Measurements from ENCODE around the gene DHX36. TPM values are rescaled to one million over a fixed set of nuclear protein-coding genes. Genes with fewer than 3 reads are reported as not detected.

Gene DHX36
- total RNA-seq, 1 donor from 2014 or later: 29.3 TPM

DNA sequence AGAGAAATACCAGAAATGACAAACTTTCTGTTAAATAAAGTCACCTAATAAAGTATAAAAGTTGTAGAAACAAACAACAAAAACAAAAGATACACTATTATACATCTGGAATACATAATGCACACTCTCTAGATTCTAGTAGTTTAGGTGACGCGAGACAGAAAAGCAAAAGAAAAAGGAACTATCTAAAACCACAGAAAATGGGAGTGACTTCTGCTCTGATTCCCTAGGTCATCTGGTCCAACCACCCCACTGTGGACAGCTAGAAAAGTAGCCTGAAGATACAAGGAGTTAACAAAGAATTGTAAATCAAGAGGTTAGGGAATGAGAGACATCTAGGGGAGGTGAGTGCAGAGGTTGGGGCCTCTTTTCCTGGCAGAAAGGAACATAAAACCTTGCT, 39.1 kb downstream of the DHX36 start:
- no peak for DNase-seq

DNA sequence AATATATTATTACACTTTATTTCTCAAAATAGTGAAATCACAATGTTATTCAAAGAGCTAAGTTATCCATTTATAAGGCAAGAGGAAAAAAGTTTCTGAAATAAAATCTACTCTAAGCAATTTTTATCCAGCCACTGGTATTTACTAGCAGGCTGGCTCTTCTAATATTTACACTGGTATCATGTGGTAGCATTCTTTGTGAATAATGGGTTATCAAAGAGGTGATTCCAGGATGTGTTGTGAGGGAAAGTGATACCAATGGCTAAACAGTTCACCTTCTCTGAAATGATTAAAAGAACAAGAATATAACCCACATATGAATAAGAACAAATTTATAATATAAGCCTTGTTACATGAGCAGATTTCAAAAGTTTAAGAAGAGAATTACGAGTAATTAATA, 44.1 kb downstream of the DHX36 start:
- no peak for DNase-seq

DNA sequence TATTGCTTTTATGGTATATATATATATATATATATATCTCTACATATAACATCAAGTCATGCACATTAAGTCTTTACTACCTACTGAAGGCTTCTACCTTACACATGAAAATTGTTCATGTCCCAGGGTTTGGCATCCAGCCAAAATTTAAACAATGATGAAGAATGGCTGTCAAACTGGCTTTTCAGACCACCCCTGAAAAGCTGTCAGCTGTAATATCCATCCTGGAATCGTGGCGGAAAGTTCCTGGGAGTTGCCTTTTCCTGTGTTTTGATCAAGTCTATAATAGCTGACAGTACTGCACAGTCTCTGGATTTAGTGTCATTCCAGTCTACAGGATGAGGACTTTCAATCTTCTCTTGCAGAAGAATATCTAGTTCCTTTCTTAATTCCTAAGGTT, 48.3 kb downstream of the DHX36 start:
- DNase-seq: peak; percentile 51

DNA sequence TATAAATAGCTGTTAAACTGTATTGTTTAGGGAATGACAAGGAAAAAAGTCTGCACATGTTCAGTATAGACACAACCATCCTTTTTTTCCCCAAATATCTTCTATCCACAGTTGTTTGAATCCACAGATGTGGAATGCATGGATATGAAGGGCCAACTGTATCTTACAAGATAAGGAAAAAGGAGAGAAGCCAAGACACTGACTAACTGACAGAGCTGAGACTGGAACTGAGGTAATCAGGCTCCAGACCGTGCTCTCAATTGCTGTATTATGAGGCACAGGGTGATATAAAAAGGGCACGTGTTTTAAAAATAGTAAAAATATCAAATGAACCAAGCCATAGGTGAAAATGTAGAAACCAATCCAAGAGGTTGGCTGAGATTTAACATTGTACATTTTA, 49.0 kb downstream of the DHX36 start:
- no peak for DNase-seq

DNA sequence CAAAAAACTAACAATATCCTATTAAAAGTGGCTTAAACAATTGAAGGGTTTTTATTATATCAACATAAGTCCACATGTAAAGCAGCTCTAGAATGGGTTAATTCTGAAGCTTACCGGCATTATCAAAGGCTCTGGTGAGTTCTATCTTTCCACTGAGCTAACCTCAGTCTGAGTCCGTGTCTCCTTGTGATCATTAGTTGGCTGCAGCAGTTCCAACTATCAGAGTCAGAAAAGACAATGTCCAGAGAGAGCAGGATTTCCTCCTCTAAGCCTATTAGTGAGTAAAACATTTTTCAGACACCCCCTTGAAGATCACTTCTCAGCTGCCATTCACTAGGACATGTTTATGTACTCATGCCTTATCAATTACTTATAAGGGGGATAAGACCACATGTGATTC, 49.9 kb downstream of the DHX36 start:
- peak; percentile 34 for DNase-seq

DNA sequence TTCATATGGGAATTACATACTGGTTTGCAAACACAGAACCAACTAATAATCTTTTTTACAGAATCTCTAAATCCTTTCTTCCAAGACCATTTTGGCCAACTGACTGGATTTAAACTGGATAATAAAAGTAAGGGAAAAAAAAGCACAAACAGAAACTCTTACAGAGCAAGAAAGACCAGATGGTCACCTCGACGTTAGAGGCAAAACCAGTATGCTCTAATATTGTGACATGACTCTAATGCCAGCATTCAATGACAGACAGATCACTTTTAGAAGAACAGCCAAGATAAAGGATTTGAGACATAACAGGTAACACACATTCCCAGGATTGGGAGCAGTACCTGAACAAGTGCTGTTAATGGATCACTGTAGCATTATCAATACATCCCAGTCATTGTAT, 50.9 kb downstream of the DHX36 start:
- no peak for DNase-seq

DNA sequence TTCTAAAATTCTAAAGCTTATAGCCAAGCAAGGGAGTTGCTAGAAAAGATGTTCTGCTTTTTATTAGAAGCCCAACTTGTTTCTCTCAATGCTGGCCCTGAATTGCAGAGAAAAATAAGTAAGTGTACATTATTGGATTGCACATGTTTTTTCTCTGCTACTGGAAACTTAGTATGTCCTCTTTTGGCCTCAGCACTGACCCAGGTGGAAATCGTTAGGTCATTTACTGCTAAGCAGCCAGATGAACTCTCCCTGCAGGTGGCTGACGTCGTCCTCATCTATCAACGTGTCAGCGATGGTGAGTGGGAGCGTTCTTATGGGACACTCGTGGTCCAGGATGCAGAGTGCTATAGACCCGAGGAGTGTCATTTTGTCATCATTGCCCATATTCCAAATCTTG, 69.8 kb downstream of the DHX36 start:
- no peak for DNase-seq

DNA sequence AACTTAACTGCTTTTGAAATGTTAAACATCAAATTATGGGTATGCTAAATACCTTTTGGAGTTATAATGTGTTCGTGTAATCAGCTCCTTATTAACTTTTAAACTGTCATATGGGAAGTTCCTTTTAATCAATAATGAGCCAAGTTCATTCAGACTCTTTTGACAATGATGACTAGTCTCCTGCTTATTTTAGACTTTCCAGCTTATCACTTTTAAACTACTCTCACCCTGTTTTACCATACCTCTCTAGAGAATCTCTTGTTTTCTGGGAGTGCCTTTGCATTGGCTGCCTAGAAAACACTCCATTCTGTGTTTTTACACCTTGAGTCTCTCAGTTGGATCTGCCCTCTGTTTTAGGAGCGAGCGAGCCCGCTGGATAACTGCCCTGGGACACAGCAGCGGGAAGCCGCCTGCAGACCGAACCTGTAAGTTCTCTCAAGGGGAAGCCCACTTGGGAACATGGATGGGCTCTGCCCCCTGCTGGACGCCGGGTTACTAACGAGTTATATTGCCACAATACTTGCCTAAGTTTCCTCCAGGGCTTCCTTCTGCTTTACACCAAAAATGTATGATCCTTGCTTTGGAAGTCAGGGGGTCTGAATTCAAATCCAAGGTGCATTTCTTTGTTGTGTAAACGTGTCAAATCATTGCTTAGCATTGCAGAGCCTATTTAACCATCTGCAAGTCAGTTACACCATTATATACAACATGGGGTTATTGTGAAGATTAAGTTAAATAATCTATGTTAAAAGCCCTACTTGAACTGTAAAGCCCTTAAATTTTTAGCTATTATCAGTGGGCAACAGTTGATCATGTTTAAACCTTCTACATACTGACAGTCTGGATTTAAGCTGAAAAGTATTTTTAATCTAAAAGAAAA, 71.3 kb downstream of the DHX36 start:
- peak; percentile 94 for DNase-seq

DNA sequence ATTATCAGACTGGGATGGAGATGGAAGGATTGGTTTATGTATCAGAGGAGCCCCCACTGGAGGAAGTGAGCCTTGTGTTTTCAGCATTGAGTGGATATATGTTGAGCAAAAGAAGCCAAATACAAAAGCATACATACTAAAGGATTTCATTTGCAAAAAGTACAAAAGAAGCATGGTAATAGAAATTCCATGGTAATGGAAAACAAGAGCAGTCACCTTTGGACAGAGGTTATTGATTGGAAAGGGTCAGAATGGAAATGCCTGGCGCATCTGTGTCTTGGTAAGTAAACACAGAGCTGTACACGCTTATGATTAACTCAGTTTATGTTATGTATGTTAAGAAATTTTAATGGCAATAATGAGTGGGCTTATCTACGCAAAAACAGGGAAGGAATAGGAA, 72.7 kb downstream of the DHX36 start:
- no peak for DNase-seq

DNA sequence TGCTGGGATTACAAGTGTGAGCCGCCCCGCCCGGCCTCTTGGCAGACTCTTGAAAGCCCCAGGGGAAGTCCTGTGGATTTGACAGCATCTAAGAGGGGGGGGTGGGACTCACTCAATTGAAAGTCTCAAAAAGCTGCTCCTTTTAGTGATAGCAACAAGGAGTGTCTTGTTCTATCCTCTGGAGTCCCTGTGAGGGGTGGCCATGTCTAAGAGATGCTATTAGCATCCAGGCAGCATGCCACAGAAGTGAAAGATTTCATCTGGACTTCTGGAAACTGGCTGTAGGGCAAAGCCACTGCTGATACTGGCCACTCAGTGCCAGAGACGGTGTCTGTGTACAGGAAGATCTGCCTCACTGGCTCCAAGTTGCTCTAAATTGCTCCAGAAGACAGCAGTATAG, 74.0 kb downstream of the DHX36 start:
- DNase-seq: no peak

DNA sequence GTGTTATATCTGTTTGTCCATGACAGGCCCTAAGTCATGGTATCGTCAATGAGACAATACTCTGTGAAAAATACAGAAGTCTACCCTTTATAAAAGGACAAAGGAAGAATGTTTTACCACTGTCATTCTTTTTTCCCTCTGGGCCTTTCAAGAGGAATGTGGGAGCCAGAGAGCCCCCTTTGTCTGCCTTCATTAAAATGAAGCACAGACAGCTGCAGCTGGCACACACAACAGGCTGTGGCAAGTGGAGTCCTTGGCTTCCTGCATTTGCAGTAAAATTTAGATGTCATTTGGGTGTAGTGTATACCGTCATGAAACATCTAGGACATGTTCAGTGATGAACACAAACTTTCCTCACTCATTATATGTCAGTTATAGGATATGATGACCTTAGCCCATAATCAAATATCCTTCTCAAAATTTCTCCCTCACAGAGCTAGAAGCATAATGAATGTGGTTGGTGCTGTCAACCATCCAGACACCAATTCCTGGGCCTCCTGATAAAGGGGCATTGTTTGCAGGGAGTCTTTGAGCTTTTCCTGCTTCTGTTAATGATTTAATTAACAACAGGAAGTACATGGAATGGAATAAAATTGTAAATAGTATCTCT, 76.4 kb downstream of the DHX36 start:
- DNase-seq: no peak

DNA sequence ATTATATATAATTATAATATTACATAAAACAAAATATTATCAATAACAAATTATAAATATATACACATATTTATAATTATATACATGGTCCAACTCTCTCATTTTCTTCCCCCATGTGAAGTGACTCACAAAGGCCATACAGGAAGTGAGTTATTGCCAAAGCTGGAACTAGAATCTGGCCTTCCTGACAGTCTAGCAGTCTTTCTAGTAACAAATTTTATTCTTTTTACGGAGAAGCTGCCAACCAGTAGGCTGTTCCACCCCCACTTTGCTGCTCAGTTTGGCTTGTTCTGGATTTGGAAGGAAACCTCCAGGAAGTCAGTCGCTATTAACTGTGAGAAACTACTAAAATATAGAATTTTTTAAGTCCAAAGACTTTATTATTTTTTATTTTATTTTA, 79.6 kb downstream of the DHX36 start:
- peak; percentile 62 for DNase-seq

DNA sequence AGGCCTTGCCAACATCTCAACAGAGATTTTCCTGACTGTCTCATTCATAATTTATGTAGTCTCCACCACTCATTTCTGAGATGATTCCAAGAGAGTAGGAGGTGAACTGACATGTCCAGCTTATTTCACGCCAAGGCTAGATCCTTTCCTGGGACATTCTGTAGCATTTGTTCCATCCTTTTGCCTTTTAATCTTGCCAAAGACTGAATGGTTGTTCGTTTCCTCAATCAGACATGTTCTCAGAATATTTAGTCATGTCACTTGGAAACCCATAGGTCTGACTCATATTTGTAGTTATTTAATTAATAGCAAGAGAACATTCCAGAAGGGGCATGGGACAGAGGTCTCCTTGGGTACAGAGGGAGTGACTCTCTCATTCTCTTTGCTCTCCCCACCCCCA, 80.9 kb downstream of the DHX36 start:
- peak; percentile 33 for DNase-seq

DNA sequence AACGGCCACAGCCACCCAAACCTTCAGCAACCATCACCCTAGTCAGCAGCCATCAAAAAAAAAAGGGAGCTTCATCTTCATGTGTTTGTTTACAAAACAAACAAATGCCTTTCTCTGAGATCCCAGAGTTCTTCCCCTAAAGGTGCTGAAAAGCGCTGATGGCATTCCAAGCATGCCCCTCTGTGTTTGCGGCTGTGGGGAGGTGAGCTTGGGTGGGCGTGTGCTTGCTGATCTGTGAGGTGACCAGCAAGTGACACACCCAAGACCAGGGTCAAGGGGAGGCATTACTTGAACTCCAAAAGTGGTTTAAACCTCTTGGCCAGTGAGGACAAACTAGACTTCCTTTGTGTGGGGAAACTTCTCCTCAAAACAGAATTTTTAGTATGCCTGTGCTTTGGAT, 81.5 kb downstream of the DHX36 start:
- DNase-seq: no peak

DNA sequence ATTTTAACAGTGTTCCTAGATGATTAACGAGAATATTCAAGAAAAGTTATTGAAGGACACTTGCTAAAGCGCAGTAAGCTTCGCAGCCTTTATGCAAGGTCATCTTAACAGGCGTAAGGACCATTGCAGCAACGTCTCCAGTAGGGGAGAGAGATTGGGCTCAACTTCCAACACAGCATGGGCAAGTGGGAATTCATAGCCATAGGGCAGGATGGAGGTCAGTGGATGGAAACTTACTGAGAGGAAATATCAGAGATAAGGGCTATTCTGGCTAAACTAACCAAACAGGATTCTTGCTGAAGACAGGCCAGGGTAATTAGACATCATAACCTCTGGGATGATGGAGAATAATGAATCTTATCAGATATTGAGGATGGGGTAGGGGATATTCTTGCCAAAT, 82.8 kb downstream of the DHX36 start:
- no peak for DNase-seq

DNA sequence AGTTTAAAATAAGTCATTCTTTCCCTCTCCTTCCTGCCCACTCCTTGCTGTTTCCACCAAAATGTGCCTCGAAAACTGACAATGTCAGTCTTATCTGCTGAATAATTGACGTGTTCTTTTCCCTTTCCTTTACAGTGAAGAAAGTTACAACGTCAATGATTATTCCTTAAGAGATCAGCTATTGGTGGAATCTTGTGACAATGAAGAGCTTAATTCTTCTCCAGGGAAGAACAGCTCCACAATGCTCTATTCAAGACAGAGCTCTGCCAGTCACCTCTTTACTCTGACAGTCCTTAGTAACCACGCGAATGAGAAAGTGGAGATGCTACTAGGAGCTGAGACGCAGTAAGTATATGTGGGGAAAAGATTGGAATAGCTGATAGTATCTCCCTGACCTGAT, 84.1 kb downstream of the DHX36 start:
- no peak for DNase-seq

DNA sequence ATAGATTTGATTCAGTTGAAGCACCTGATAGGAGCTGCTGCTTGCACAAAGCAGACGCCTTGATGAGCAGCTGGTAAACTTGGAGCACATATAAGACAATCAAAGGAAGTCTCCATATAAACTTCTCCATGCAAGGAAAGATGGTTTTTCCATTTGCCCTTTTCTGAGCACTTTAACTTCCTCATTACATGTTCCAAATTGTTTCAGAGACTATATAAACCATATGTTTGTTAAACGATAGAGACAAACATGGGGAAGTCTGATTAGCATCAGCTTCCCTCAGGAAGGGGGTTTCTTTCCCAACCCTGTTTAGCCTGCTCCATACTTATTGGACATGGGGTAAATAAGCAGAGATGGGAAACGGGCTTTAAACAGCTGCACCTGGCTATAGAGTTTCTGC, 88.0 kb downstream of the DHX36 start:
- peak; percentile 54 for DNase-seq

DNA sequence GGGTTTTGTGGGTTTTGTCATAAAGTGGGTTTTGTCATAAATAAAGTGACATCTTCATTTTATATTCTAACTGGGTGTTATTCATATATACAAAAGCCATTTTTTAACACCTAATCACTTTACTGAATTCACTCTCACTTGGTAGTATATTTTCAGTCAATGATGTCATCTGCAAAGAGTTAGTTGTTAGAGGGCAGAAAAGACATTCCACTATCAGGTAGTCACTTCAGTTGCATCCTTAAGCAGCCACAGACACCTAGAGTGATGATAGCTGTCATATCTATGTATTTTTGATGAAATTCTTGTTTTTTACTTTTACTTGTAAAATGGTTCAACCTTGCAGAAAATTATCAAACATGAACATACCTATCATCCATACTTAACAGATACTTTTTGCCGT, 89.0 kb downstream of the DHX36 start:
- DNase-seq: no peak

DNA sequence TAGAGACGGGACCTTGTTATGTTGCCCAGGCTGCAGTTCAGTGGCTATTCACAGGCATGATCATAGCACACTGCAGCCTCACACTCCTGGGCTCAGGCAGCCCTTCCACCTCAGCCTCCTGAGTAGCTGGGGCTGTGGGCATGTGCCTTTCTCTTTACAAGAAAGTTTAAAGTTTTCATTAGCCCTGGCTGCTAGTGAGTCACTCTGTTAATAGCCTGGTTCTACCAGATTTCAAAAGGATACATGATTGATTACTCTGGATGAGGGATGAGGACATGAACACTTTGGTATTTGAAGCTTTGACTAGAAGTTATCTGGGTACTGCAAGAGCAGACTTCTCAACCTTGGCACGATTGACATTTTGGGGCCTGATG, 95.1 kb downstream of the DHX36 start:
- no peak for DNase-seq

DNA sequence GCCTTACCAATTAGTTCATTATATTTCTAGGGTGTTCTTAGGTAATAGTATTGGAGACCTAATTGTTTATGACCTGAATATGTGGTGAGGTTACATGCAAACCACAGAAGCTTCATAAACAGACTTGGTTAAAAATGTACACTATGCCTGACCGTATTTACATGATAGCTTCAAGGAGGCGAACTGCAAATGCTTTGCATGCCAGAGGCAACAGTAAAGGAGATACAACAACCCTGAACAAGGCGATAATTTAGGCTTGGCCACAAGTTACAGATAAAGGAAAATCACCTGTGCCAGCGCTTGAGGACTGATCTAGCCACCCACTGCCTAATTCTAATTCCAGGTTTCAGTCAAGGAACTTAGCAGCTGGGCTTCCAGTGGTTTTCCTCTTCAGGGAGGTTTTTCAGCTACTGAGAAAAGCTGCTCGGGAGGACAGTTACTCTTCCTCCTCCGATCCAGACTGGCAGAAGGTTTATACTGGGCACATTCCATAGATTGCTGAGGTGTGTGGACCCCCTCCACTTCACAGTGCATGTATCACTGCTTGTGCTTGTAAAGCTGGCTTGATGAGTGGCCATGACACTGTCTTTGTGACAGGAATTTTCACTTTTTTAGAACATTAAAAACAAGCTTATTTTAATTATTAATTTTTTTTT, 95.6 kb downstream of the DHX36 start:
- no peak for DNase-seq

DNA sequence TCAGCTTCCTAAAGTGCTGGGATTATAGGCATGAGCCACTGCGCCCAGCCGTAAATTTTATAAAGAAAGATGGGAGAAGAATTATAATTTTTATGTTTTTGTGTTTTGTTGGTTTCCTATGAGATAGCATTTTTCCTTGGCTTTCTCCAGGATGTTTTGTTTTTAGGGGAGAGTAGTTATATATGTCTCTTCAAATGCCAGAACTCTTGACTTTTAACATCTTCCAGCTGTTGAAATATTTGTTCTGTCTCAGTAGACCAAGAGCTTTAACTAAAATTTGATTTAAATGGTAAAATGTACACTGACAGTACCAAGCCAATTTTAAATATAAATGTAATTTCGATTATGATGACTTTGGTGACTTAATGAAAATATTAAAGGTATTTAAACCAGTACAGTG, 96.8 kb downstream of the DHX36 start:
- no peak for DNase-seq

DNA sequence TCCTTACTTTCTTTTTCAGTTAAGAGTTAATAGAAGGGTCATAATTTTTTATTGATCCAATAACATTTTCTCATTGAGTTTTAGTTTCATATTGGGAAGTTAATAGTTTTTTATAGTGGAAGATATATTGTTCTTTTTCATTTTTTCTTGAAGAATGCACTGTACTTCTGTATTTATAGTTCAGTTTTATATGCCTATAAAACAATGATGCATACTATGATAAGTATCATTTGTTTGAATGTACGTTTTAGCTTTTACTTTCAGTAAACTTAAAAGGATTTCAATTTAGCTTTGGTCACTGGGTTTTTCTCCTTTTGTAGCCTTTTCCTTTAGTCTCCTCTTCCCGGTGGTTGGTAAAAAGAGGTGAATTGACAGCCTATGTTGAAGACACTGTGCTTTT, 98.8 kb downstream of the DHX36 start:
- no peak for DNase-seq

DNA sequence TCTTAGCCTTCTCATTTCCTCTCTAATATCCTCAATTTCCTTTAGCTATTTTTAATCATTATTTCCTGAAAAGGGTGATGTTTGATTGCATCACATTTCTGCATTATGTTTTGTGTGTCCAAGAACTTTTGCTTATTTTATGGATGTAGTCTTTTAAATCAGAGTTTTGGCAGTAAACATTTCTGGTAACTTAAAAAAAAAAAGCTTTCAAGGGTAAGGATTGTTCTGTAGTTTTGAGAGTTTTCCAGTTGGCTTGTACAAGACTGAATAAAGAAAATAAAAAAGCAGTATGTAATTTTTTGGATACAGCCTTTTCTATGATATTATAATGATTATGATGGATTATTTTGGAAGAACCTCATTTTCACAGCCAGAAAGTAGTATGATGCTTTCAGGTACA, 99.4 kb downstream of the DHX36 start:
- no peak for DNase-seq

DNA sequence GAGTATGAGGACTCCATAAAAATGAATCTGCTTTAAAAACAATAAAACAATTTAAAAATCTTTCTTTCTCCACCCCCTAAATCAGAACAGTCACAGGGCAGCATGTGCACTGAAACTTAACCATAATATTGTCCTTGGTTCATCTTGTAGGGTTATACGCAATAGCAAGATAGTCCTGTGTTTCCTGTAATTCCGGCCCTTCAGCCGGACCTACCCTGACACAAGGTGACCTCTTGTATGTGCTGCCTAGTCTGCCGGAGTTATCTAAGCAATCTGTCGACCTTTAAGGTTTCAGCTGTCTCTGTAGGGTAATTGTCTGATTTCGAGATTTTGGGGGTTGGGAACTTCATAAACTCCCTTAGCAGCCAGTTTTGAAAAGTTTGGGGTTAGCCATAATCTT, 99.9 kb downstream of the DHX36 start:
- peak; percentile 22 for DNase-seq
